ENCODE data around the gene POU6F2.

The POU6F2 gene

GRCh38 chr7:39304668-39305405 is 327.1 kb downstream of the POU6F2 start:
- DNase-seq (ENCODE audit: low read depth), result no peak

- no peak for DNase-seq (ENCODE audit: low read depth)
These were observed 328.4 kb downstream of the POU6F2 start for GRCh38 chr7:39306016-39306570.

DNA sequence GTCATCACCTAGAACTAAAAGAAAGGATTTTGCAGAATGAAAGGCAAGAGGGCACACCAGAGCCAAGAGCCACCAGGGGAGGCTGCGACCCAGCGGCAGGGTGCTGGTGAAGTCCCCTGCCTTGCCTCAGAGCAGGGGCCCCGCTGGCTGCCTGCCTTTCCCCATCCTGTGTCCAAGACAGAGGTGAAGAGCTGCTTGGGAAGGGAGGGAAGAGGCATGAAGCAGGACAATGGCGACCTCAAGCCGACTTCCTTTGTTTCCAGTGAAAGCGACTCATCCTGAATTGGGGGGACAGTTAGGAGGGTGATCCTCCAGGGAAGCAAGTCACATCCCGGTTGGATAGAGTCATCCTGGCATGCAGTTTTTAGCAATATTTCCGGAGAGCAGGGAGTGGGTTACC is 333.0 kb downstream of the POU6F2 start:
- no peak for DNase-seq (ENCODE audit: low read depth)

- DNase-seq (ENCODE audit: low read depth), result no peak
These were observed 334.7 kb downstream of the POU6F2 start for GRCh38 chr7:39312254-39312989.

DNA sequence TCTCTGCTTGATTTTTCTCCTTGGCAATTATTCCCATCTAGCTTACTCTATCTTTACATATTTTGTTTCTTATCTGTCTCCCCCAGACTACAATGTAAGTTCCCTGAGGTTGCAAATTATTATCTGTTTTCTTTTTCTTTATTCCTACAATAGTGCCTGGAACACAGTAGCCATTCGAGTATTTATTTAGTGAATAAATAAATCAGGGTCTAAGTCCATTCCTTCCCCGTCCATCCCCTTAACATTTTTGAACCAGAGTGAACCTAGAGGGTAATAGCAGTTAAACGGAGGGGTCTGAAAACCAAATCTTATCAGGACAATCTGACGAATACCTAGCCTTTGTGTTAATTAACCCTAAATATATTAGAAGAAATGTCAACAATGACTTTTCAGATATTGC is 335.7 kb downstream of the POU6F2 start:
- DNase-seq (ENCODE audit: low read depth), result no peak

GRCh38 chr7:39313974-39314373 is 336.3 kb downstream of the POU6F2 start:
- no peak for DNase-seq (ENCODE audit: low read depth)

DNA sequence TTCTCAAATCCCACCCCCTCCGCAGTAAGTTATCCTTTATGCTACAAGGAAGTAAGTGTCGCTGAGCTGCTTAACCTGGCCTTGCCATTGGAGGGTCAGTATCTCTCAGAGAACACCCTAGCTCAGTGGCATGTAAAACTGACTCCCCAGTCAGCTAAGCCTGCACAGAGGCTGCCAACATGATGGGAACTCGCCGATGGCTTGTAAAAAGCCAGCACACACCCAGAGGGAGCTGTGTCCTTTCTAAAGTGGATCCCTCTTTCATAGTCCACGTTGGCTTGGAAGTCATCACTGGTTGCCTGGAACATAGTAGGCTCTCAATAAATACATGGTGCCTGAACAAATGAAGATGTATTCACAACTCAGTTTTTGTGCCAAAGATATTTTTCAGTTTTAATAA is 339.4 kb downstream of the POU6F2 start:
- DNase-seq (ENCODE audit: low read depth), result no peak

DNA sequence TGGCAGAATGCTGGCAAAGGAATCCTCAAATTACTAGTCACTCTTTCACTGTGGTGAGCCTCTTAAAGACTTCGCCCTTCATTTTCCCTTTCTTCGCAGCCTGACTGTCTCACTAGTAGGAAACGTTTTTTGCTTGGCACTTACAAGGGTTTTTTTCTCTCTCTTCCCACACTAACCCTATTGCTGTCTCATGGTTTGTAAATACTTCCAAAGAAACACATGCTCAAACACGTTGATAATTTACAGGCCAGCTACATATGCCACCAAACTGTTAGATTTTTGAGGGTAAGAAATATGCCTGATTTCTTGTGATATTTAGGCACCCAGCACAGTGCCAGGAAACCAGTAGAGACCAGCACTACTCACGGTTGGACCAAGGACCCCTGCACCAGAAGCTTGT is 340.2 kb downstream of the POU6F2 start:
- DNase-seq (ENCODE audit: low read depth), result no peak

GRCh38 chr7:39321245-39321644 is 343.5 kb downstream of the POU6F2 start:
- no peak for DNase-seq (ENCODE audit: low read depth)

- DNase-seq (ENCODE audit: low read depth), result no peak
These were observed 344.3 kb downstream of the POU6F2 start for GRCh38 chr7:39321909-39322498.

DNA sequence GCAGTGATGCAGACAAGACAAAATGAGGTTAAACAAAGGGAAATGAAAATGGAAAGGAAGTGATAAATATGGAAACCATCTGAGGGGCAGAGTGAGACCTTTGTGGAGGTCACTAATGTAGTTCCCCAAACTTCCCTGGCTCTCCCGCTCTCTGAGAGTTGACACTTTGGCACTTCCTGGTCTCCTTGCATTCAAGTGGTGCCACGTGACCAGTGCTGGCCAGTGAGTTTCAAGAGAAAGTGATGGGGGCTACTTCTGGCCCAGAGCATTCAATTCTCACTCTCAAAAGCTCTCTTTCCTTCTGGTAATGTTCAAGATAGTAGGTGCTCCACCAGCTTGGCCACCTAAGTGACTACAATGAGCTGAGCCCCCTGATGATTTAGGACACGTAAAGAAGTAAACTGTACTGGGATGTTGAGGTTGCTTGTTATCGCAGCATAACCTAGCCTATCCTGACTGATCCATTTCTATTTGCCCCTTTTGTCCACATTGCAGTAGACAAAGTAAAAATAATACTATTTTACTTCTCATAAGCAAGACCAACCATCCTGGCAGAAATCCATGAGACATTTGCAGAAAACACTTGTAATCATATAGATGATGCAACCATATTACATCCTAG is 346.5 kb downstream of the POU6F2 start:
- no peak for DNase-seq (ENCODE audit: low read depth)

GRCh38 chr7:39331607-39332006 is 353.9 kb downstream of the POU6F2 start:
- DNase-seq (ENCODE audit: low read depth), result peak; percentile 3

- DNase-seq (ENCODE audit: low read depth), result no peak
These were observed 354.4 kb downstream of the POU6F2 start for GRCh38 chr7:39332142-39332541.

- no peak for DNase-seq (ENCODE audit: low read depth)
These were observed 356.0 kb downstream of the POU6F2 start for GRCh38 chr7:39333701-39334100.

DNA sequence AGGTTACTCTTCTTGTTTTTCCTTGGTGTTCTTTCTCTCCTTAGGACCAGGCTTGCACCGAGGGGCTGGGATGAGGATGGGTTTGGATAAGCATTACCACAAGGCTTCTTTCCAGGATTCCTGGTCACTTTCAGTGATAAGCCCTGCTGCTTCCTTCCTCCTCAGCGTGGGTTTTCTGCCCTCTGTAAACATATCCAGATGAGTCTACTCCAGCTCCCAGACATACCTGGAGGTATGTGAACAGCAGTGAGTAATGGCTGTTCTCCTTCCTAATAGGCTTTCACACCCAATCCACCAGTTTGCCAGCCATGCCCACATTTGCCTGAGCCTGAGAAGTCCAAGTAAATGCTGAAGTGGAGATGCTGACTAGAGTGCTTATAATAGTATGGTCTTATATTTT is 358.7 kb downstream of the POU6F2 start:
- peak; percentile 18 for DNase-seq (ENCODE audit: low read depth)

GRCh38 chr7:39338716-39339115 is 361.0 kb downstream of the POU6F2 start:
- DNase-seq (ENCODE audit: low read depth), result no peak

GRCh38 chr7:39339591-39339990 is 361.9 kb downstream of the POU6F2 start:
- DNase-seq (ENCODE audit: low read depth), result no peak

DNA sequence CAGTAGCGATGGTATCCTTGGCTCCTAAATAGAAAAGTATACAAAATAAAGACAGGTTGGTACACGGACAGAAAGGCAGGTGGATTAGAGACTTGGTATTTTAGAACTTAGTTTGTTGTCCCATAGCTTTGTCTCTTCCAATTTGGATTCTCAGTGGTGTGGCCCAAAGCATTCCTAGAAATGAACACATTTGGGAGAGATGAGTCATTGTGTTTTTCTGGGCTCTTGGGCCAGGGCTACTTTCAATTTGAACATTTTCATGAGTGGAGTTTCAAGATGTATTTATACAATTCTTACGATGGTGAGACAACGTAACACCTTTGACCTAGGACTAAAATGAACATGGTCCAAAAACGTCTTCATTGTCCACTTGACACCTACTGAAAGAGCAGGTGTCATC is 363.4 kb downstream of the POU6F2 start:
- DNase-seq (ENCODE audit: low read depth), result no peak

GRCh38 chr7:39342763-39343162 is 365.1 kb downstream of the POU6F2 start:
- no peak for DNase-seq (ENCODE audit: low read depth)

DNA sequence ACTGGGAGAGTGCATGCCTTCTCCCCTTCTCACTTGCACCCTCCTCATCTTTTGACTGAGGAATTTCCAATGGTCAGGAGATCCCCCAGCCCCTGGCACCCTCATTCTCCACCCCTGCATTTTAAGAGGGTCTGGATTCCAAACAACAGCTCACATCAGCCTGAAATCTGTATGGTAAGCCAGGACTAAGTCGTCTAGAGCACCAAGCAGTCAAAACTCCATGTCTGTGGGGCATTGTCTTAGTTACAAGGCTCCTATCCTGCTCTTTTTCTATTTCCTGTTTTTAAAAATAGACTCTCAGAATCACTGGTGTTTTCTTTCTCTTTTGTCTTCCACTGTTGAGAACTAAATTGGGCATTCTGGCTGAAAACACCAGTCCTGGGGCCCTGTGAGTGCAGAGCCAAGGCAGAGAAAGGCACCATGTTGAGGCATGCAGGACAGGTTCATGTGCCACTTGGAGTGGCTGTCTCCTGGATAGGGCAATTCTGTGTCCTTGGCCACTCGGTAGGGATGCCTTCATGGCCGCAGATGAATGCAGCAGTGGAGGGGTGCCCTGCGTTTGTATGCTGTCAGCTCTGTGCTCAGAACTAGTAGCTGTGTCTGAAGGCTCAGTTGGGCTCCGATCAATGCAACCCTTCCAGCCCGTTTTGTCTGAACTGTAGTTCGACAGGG is 371.9 kb downstream of the POU6F2 start:
- no peak for DNase-seq (ENCODE audit: low read depth)

DNA sequence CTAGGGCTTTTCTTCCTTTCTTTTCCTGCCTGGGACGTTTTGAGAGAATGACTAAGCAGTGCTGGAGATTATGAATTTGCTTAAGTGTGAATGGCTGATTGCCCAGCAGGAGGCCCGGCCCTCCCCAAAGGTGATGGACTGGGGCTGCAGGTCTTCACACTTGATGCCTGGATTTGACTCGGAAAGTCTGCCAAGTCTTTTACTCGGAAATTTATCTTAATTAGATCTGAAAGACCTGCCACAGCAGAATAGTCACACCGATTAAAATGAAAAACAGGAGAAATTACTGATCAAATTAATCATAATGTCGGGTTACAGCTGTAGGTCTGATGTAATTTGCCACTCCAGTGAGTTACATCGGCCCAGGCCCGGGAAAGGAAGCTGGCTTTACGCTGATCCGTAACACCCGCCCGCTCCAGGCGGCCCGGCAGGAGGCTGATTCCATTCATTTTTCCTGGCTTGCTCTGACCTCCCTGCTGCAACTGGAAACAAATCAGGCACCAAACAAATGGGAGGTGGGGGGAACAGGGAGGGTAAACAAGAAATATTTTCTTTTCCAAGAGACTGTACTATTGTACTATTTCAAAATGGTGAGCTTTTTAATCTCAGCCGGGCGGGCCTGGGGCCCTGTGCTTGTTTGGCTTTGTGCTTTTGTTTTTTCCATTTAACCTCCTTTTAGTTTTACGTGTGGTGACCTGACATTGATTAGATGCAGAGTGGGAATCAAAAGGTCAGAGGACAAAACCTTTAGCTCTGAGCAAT is 376.1 kb downstream of the POU6F2 start:
- peak; percentile 53 for DNase-seq (ENCODE audit: low read depth)

All from iris pigment epithelial cell (primary cell).